ENCODE data around the gene LSM10.

GRCh38 chr1:36446271-36446670 lies 48.6 kb upstream of the LSM10 start:
- no peak for TF ChIP-seq POLR2A (IDR thresholded peaks at IDR 0.05)
- TF ChIP-seq CTCF (IDR thresholded peaks at IDR 0.05), result no peak
